GM12878 (cell line): ENCODE data around the gene SKA1. TPM values are rescaled to one million over a fixed set of nuclear protein-coding genes. Genes with fewer than 3 reads are reported as not detected.
"Not testable (repeated sequence)": the region's sequence is repeated elsewhere in the genome, so short reads cannot be mapped to it uniquely, and the experiment has no call there.

Experiments used
- ATAC-seq: fragments of 200-7000 bp; cut with Tn5 transposase; 3 replicates; pipeline ENCODE4 v1.9.1; 2020; ENCODE audit warnings: mild to moderate bottlenecking, moderate library complexity
- BruUV-seq: library from RNA; stranded (reverse); fragments of 400-500 nt; replicated peaks from 2 replicates; lab custom pipeline; 2021; lab: Mats Ljungman, UMichigan
- CTCF ChIA-PET: fragments of 300-600 bp; sonication (Branson Sonifier 250); formaldehyde crosslinking; extraction: SDS; loops from one replicate; lab custom pipeline; 2021; ENCODE audit warnings: inconsistent platforms; lab: Yijun Ruan, JAX
- POLR2A ChIA-PET: fragments of 350-600 bp; formaldehyde crosslinking; extraction: SDS; loops from one replicate; lab custom pipeline; 2021; ENCODE audit warnings: inconsistent platforms; lab: Charles Lee
- RAD21 ChIA-PET: fragments of 300-600 bp; sonication (Branson Sonifier 250); formaldehyde crosslinking; loops from one replicate; lab custom pipeline; 2023; ENCODE audit warnings: antibody characterized with exemption; ENCODE audit not compliant: unreplicated experiment; lab: Charles Lee
- SMC1A ChIA-PET: fragments of 300-600 bp; sonication (Branson Sonifier 250); formaldehyde crosslinking; loops from one replicate; lab custom pipeline; 2023; ENCODE audit not compliant: unreplicated experiment, uncharacterized antibody; lab: Charles Lee
- DNase-seq: peaks from one replicate; pipeline ENCODE4 v3.0.0-alpha.2; 2011; ENCODE audit warnings: low read depth, low spot score
- FAIRE-seq: peaks from 3 replicates; lab custom pipeline; 2011; peaks lifted over from hg19 to GRCh38; lab: Jason Lieb, UNC
- H2AFZ ChIP-seq: 2 replicates; pipeline ENCODE4 v1.6.0; 2011; ENCODE audit warnings: low read depth, low read length, control low read depth; ENCODE audit not compliant: control insufficient read depth
- H3K27ac ChIP-seq: 2 replicates; pipeline ENCODE4 v1.5.1; 2011; ENCODE audit warnings: control low read depth; ENCODE audit not compliant: control insufficient read depth, insufficient read depth
- H3K27me3 ChIP-seq, 2 experiments: replicated peaks in 1 of 2; 2 replicates each; pipeline versions ENCODE4 v1.6.0 to v1.6.1; 2011; ENCODE audit warnings: low read length in 1 of 2; ENCODE audit not compliant: control insufficient read depth in 2 of 2, insufficient read depth in 2 of 2
- H3K36me3 ChIP-seq, 2 experiments: 2 replicates each; pipeline ENCODE4 v1.5.1; 2011; ENCODE audit warnings: low read length in 1 of 2; ENCODE audit not compliant: control insufficient read depth in 2 of 2, insufficient read depth in 2 of 2
- H3K4me1 ChIP-seq: 2 replicates; pipeline ENCODE4 v1.6.1; 2011; ENCODE audit warnings: mild to moderate bottlenecking, low read length, moderate library complexity, mixed read lengths; ENCODE audit not compliant: control insufficient read depth, insufficient read depth
- H3K4me2 ChIP-seq: 2 replicates; pipeline ENCODE4 v1.6.0; 2011; ENCODE audit warnings: control low read depth; ENCODE audit not compliant: control insufficient read depth, insufficient read depth
- H3K4me3 ChIP-seq: fragments of 200-600 bp; sonication (generic); 2 replicates; pipeline ENCODE4 v1.5.1; 2016
- H3K79me2 ChIP-seq: 2 replicates; pipeline ENCODE4 v1.6.0; 2011; ENCODE audit warnings: low read length; ENCODE audit not compliant: control insufficient read depth, insufficient read depth
- H3K9ac ChIP-seq: 2 replicates; pipeline ENCODE4 v1.8.0; 2011; ENCODE audit warnings: low read length, control low read depth, mixed read lengths; ENCODE audit not compliant: control insufficient read depth, insufficient read depth
- H3K9me3 ChIP-seq: replicated peaks from 3 replicates; pipeline ENCODE4 v1.5.1; 2011; ENCODE audit warnings: mild to moderate bottlenecking, low read length; ENCODE audit not compliant: control insufficient read depth, insufficient read depth
- H4K20me1 ChIP-seq: 2 replicates; pipeline ENCODE4 v1.6.0; 2011; ENCODE audit not compliant: control insufficient read depth, insufficient read depth
- CBFB ChIP-seq: IDR thresholded peaks from 2 replicates; pipeline ENCODE4 v1.6.1; 2016; ENCODE audit warnings: antibody characterized with exemption, low read depth
- MTA2 ChIP-seq: fragments of 450-650 bp; IDR thresholded peaks from 2 replicates; pipeline ENCODE4 v1.6.1; 2016; ENCODE audit warnings: low read depth, mild to moderate bottlenecking, moderate library complexity
- SPI1 ChIP-seq: IDR thresholded peaks from 2 replicates; pipeline ENCODE4 v1.6.1; 2011; ENCODE audit warnings: low read depth, mild to moderate bottlenecking, low read length, moderate library complexity, borderline replicate concordance; ENCODE audit not compliant: insufficient read depth
- WGBS: methylation state at CpG from one replicate; pipeline ENCODE4 v1.1.6; 2016; ENCODE audit warnings: low lambda C conversion rate; ENCODE audit not compliant: insufficient replicate concordance, insufficient coverage; ENCODE audit errors: missing lambda C conversion rate; 5-methylcytosine and 5-hydroxymethylcytosine counted together
- in situ Hi-C: fragments of 300-500 bp; cut with MboI; formaldehyde crosslinking; loops from 9 replicates; pipeline ENCODE4 v1.14.3; 2018; ENCODE audit warnings: mixed read lengths
- intact Hi-C: fragments of 100-400 bp; cut with micrococcal nuclease; formaldehyde crosslinking; loops from one replicate; pipeline ENCODE4 v1.14.2; 2022; ENCODE audit not compliant: unreplicated experiment
- polyA plus RNA-seq, 11 experiments: library from polyadenylated mRNA; depleted of rRNA in 4 of 11; unstranded in 6 of 11; stranded (reverse) in 5 of 11; fragments of >200 nt; fragmentation: Nextera tagmentation in 4 of 11; fragmentation: Illumina TruSeq in 1 of 11; extraction: Ambion mirVana in 4 of 11; extraction: Trizol in 1 of 11; gene quantifications; 1 replicate in 1 of 11; 2 replicates in 10 of 11; pipeline versions ENCODE4 v1.2.1 to v1.2.3, GENCODE V29; 2011 to 2016; ENCODE audit warnings: inconsistent platforms in 2 of 11, missing spikeins in 2 of 11, low read depth in 1 of 11
- total RNA-seq, 4 experiments: library from RNA; depleted of rRNA in 3 of 4; stranded (reverse); fragments of >200 nt in 3 of 4; fragmentation: Illumina TruSeq in 1 of 4; extraction: Trizol in 1 of 4; gene quantifications; 2 replicates each; pipeline versions ENCODE4 v1.2.1 to v1.2.3, GENCODE V29; 2013 to 2021

Gene SKA1
- total and polyA plus RNA-seq, 10 of the 15 experiments (the other 5 are each of a cell fraction or from before 2014, with no cell fraction given) = 16.4 to 36.7 (median 31.1) TPM

DNA sequence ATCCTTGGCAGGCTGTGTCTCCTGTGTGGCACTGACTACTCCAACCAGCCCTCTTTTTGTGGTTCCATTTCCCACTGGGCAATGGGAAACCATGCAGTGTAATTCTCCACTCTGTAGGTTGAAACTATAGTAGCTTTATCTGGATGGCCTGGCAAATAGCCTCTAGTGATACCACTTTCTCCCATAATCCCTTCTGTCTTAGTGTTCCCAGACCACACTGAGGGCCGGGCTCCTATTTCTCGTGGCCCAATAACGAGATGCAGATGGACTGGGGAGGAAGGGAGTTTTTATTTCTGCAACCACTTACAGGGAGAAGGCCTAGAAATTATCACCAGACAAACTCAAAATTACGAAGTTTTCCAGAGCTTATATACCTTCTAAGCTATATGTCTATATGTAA is 24.7 kb downstream of the SKA1 start:
- no peak overlapping the region for H3K27ac ChIP-seq
- no peak overlapping the region for H3K9ac ChIP-seq
- in situ Hi-C loops (no loop called here), intact Hi-C loops (no loop called here)
- H2AFZ ChIP-seq = no peak overlapping the region
- no peaks in the 10 kb centered on the region for H3K4me1 ChIP-seq
- H3K27me3 ChIP-seq = peaks cover 0 to 3% of the 10 kb centered on the region in 2 experiments; a peak in 1 of 4 replicates
- BruUV-seq = no TSS peak
- H3K9me3 ChIP-seq = no peaks in the 10 kb centered on the region
- ChIA-PET CTCF (interaction anchor here (0.9 kb wide), 1 partner anchor 30 kb away, joined by 3 read pairs; no protein-coding TSS in a partner anchor), POLR2A (no interaction called here), RAD21 (interaction anchor here (1.0 kb wide), 1 partner anchor 43 kb away, joined by 3 read pairs; no protein-coding TSS in a partner anchor), SMC1A (no interaction called here)
- FAIRE-seq (no peak), ATAC-seq (no peak), DNase-seq (no peak)
- no peak overlapping the region for H3K4me3 ChIP-seq
- no peak for TF ChIP-seq SPI1
- TF ChIP-seq CBFB = no peak
- no peak for TF ChIP-seq MTA2
- H3K79me2 ChIP-seq = no peaks in the 10 kb centered on the region
- WGBS = 49% methylated on average over 4 of the region's 4 CpGs
- H3K4me2 ChIP-seq = no peak overlapping the region
- no peaks in the 10 kb centered on the region for H3K36me3 ChIP-seq
- H4K20me1 ChIP-seq = no peaks in the 10 kb centered on the region

GRCh38 chr18:50400438-50400837 is 25.6 kb downstream of the SKA1 start:
- BruUV-seq, H4K20me1 ChIP-seq, H3K27me3 ChIP-seq, H3K79me2 ChIP-seq, ATAC-seq, intact Hi-C loops, H2AFZ ChIP-seq, H3K4me3 ChIP-seq, DNase-seq, FAIRE-seq, H3K4me1 ChIP-seq, POLR2A ChIA-PET, H3K27ac ChIP-seq, SMC1A ChIA-PET, H3K9me3 ChIP-seq, H3K9ac ChIP-seq, H3K4me2 ChIP-seq, H3K36me3 ChIP-seq, in situ Hi-C loops: not testable (repeated sequence)
- ChIA-PET RAD21 (interaction anchor here (1.0 kb wide), 1 partner anchor 44 kb away, joined by 3 read pairs; no protein-coding TSS in a partner anchor), CTCF (interaction anchor here (0.9 kb wide), 1 partner anchor 29 kb away, joined by 3 read pairs; no protein-coding TSS in a partner anchor)
- WGBS = 80% methylated on average over 5 of the region's 5 CpGs
